Measurements from ENCODE around the gene DGKD.

- no peak for TF ChIP-seq CTCF (IDR thresholded peaks at IDR 0.05; ENCODE audit: low read depth, low read length)
- TF ChIP-seq EZH2phosphoT487 (IDR thresholded peaks at IDR 0.05; ENCODE audit: low read depth), result no peak
These were observed 92.5 kb downstream of the DGKD start for GRCh38 chr2:233446606-233447305.

All from OCI-LY3 (cell line).